Measurements from ENCODE around the gene CCR5AS.

Gene CCR5AS

DNA sequence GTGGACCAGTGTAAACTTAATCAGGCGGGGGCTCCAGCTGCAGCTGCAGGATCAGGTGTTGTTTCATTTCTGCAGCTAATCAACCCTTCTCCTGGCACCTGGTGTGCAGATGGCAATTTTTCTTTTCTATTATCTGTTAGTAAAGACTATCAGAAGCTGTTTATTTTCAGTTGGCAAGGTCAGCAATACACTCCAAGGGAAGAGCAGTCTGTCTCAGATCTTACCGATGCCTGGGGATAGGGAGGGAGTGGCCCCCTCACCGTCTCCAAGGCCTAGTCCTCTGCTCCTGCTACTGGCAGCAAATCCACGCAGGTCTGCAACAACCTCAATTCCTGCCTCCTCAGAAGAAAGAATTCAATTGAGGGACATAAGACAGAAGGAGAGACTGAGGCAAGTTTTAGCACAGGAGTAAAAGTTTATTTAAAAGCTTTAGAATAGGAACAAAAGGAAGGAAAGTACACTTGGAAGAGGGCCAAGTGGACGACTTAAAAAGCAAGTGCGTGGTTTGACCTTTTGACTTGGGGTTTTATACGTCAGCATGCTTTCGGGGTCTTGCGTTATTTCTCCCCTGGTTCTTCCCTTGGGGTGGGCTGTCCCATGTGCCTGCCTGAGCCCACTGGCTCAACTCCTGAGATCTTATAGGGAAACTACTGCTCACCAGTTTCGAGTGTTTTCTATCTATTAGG lies 9.4 kb upstream of the CCR5AS start (continued):
- no peak for TF ChIP-seq TAF7 (optimal IDR thresholded peaks at IDR 0.05; ENCODE audit: borderline replicate concordance, low read depth, low read length)
- TF ChIP-seq BACH1 (IDR thresholded peaks at IDR 0.05; ENCODE audit: low read length), result no peak
- no peak for TF ChIP-seq ATF3 (IDR thresholded peaks at IDR 0.05; ENCODE audit: insufficient read depth, low read depth, low read length)
- no peak for TF ChIP-seq SUZ12 (IDR thresholded peaks at IDR 0.05; ENCODE audit: low read length)
- TF ChIP-seq SP1 (IDR thresholded peaks at IDR 0.05; ENCODE audit: low read depth, low read length), result no peak
